Midbrain (tissue), 1 donor: ENCODE measurements around the gene NAP1L5.

Experiments used
- DNase-seq: peaks from one replicate; lab custom pipeline; 2025; lab: John Stamatoyannopoulos, UW

NAP1L5 gene

GRCh38 chr4:88722276-88722780, 24.7 kb upstream of the NAP1L5 start:
- no peak for DNase-seq

GRCh38 chr4:88720451-88721428, 23.1 kb upstream of the NAP1L5 start:
- DNase-seq = no peak

GRCh38 chr4:88719381-88719780, 21.8 kb upstream of the NAP1L5 start:
- no peak for DNase-seq

- DNase-seq = no peak
Measured at GRCh38 chr4:88718098-88718497, 20.5 kb upstream of the NAP1L5 start.

GRCh38 chr4:88713782-88714181, 16.2 kb upstream of the NAP1L5 start:
- no peak for DNase-seq

GRCh38 chr4:88709989-88710388, 12.4 kb upstream of the NAP1L5 start:
- no peak for DNase-seq

- peak; percentile 57 for DNase-seq
Measured at GRCh38 chr4:88706574-88706973, 8.9 kb upstream of the NAP1L5 start.

- DNase-seq = peak; percentile 47
Measured at GRCh38 chr4:88705805-88706492, 8.3 kb upstream of the NAP1L5 start.

GRCh38 chr4:88705223-88705622, 7.6 kb upstream of the NAP1L5 start:
- DNase-seq = no peak

- no peak for DNase-seq
Measured at GRCh38 chr4:88702782-88703181, 5.2 kb upstream of the NAP1L5 start.

GRCh38 chr4:88698519-88698918, 890 bp upstream of the NAP1L5 start:
- no peak for DNase-seq

- peak; percentile 16 for DNase-seq
Measured at GRCh38 chr4:88697141-88697540, 488 bp downstream of the NAP1L5 start.

GRCh38 chr4:88696630-88697029, 999 bp downstream of the NAP1L5 start:
- DNase-seq = no peak

GRCh38 chr4:88693792-88694191, 3.8 kb downstream of the NAP1L5 start:
- no peak for DNase-seq

- DNase-seq = no peak
Measured at GRCh38 chr4:88690355-88690754, 7.3 kb downstream of the NAP1L5 start.

- DNase-seq = no peak
Measured at GRCh38 chr4:88681209-88681608, 16.4 kb downstream of the NAP1L5 start.

- no peak for DNase-seq
Measured at GRCh38 chr4:88675543-88675942, 22.1 kb downstream of the NAP1L5 start.

GRCh38 chr4:88674979-88675378, 22.6 kb downstream of the NAP1L5 start:
- no peak for DNase-seq

- DNase-seq = no peak
Measured at GRCh38 chr4:88674565-88674964, 23.1 kb downstream of the NAP1L5 start.

- DNase-seq = no peak
Measured at GRCh38 chr4:88673886-88674285, 23.7 kb downstream of the NAP1L5 start.

GRCh38 chr4:88672987-88673386, 24.6 kb downstream of the NAP1L5 start:
- DNase-seq = no peak

- DNase-seq = no peak
Measured at GRCh38 chr4:88661739-88662138, 35.9 kb downstream of the NAP1L5 start.
